Activated CD8-positive, alpha-beta memory T cell treated with anti-CD3 and anti-CD28 coated beads for 48 hours (primary cell): Measurements from ENCODE around the gene KCNJ4.
"Not testable (repeated sequence)": the region's sequence is repeated elsewhere in the genome, so short reads cannot be mapped to it uniquely, and the experiment has no call there.

ENCODE experiments used
- DNase-seq, 3 experiments: peaks; one replicate each; pipeline ENCODE4 v3.0.0-alpha.2; 2020; ENCODE audit warnings: low read depth in 2 of 3, low spot score in 2 of 3

KCNJ4 gene

DNA sequence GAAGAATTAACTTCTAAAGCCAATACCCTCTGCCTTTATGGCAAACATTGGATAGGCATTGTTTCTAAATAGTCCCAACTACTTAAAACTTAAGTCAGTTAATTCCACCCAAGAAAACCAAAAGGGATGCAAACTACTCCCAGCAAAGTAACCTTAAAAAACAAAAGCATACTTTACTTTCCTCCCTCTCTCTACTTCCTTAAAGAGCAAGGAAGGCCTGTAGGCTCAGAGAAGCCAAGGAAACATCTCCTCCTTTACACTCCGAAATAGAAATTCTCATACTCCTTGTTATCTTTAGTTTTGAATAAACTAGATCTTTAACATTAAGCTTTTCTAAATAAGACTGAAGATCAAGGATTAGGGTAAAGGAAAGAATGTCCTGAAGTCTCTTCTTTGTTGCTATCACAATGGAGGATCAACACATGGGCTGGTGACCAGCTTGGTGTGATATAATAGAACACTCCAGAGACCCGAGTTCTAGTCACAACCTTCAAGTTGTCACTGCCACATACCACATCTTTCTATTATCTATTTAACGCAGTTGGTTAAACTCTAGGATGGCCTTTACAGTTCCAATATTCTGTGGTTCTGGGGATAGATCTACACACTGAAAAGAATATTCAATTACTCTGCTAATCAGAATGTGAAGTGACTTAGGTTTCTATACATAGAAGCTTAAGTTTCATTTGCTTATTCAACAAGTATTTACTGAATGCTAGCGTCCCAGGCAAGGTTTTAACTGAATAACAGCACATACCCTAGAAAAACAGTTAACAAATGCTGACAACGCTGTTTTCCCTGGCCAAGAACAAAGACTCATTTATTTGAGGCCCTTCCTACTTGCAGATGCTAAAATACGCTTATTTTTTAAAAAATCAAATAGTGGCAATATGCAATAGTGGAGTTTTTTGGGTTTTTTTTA, 66.2 kb downstream of the KCNJ4 start:
- not testable (repeated sequence) for DNase-seq

DNA sequence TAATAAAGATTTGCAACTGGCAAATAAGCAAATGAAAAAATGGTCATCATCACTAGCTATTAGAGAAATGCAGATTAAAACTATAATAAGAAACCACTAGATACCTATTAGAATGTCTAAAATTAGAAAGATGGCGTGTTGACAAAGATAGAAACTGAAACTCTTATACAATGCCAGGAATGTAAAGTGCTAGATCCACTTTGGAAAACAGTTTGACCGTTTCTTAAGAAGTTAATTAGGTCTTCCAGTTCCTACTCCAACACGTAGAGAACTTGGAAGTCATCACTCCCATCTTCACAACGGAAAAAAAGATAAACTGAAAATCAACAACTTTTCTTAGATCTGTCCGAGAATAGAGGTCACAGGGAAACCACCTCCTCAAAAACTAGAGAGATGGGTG, 68.1 kb downstream of the KCNJ4 start:
- not testable (repeated sequence) for DNase-seq

DNA sequence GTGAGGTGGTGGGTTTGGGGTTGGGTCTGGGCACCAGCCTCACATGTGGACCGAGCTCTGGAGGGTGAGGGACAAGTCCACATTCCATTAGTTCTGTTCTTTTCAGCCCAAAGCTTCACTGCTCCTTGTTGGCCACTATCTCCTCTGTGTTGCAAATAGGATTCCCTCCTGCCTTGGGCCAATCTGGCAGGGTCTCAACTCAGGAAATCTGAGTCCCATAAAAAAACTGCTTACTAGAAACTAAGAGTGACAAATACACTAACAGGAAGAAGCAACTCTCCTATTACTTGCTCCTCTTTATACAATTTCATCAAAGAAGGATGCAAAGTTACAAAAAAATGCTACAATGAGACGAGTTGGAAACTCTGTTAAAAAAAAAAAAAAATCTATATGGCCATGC, 71.6 kb downstream of the KCNJ4 start:
- DNase-seq = no peak

DNA sequence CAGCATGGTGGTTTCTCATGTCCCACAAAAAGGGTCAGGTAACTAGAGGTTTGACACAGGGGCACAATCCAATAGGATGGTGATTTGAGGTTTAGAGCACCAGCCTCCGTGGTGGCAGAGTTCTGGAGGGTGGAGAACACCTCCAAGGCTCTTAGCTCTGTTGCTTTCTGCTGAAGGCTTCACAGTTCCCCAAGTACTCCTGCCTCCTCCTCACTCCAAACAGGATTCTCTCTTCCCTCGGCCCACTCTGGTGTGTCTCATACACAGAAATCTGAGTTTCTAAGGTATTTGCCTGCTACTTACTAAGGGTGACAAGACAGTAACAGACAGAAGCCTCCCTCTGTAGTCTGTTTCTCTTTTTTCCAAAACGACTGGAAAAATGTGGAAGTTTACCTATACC, 73.6 kb downstream of the KCNJ4 start:
- DNase-seq = not testable (repeated sequence)
